ENCODE measurements around the gene MAMDC4.
A peak's percentile ranks its signal among the peaks of the same experiment; 100 is the strongest.

MAMDC4 gene

DNA sequence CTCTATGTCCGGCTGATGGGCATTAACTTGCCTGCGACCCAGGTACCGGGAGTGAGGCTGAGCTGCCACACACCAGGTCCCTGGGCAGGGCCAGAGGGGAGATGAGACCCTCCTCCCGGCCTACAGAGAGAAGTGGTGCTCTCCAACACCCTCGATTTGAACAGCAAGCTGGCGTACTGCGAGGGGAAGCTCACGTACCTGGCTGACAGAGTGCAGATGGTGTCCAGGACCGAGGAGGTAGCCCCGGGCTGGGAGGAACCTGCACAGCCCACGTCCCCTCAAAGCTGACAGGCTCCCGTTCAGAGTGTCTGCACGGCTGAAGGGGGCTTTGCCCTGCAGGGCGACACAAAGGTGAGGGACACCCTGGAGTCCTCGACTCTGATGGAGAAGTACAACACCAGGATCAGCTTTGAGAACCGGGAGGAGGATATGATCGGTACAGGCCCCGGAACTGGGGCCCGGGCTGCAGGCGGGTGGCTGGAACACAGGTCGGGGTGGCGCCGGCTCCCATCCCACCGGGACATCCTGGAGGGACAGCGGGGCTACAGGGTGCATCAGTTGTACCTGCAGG, 45.4 kb upstream of the MAMDC4 start:
- H3K36me3 ChIP-seq, result peaks cover 30% of the 10 kb centered on the region
- TF ChIP-seq, protein P1, sequence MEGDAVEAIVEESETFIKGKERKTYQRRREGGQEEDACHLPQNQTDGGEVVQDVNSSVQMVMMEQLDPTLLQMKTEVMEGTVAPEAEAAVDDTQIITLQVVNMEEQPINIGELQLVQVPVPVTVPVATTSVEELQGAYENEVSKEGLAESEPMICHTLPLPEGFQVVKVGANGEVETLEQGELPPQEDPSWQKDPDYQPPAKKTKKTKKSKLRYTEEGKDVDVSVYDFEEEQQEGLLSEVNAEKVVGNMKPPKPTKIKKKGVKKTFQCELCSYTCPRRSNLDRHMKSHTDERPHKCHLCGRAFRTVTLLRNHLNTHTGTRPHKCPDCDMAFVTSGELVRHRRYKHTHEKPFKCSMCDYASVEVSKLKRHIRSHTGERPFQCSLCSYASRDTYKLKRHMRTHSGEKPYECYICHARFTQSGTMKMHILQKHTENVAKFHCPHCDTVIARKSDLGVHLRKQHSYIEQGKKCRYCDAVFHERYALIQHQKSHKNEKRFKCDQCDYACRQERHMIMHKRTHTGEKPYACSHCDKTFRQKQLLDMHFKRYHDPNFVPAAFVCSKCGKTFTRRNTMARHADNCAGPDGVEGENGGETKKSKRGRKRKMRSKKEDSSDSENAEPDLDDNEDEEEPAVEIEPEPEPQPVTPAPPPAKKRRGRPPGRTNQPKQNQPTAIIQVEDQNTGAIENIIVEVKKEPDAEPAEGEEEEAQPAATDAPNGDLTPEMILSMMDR (IDR thresholded peaks at IDR 0.05; ENCODE audit: low read depth, low read length), result no peak
- no peaks in the 10 kb centered on the region; the same call in none of the 2 replicates for H3K4me1 ChIP-seq
- no peak for DNase-seq
- no peaks in the 10 kb centered on the region for H3K9me3 ChIP-seq
- H3K27me3 ChIP-seq, result no peaks in the 10 kb centered on the region
- peak overlapping the region; percentile 67 for H3K4me3 ChIP-seq (ENCODE audit: low read depth, low read length)

DNA sequence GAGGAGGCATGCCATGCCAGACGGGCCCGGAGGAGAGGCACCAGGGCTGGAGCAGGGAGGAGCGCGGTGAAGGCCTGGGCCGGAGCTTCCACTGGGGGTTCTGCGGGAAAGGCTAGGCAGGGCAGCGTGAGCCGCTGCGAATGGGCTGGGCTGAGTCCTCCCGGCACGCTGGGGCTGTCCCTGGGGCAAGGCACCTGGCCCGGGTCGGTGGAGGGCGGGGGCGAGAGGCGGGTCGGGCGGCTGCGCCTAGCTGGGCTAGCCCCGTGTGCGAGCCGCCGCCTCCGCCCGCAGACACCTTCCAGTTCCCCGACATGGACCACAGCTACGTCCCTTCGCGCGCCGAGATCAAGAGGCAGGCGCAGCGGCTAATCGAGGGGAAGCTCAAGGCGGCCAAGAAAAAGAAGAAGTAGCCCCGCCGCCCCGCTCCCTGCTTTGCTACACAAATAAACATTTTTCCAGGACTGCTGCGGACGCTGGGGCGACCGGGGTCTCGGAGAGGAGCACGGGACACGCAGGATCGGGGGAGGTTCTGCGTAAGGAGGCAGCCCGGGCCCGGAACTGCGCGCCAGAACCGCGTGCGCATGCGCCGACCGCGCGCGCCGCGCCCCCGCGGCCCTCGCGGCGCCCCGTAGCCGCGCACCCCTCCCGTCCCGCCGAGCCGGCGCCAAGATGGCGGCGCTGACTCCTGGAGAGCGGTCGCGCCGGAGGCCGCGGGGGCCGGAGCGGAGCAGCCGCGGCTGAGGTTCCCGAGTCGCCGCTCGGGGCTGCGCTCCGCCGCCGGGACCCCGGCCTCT, 44.7 kb upstream of the MAMDC4 start, which contains the start of gene RABL6:
Gene RABL6, plus strand, starts transcription at position 668 of the 794 bp plus-strand sequence. CDS start 249 bp downstream, outside the sequence.
- H3K4me3 ChIP-seq (ENCODE audit: low read depth, low read length), result peak within 1 kb of the TSS; percentile 67
- peak; percentile 84 for DNase-seq
- no peaks in the 10 kb centered on the region for H3K9me3 ChIP-seq
- H3K36me3 ChIP-seq, result peaks cover 36% of the 10 kb centered on the region
- no peaks in the 10 kb centered on the region for H3K27me3 ChIP-seq
- TF ChIP-seq, protein P1 (IDR thresholded peaks at IDR 0.05; ENCODE audit: low read depth, low read length), result no peak
- H3K4me1 ChIP-seq, result no peaks in the 10 kb centered on the region; the same call in none of the 2 replicates

DNA sequence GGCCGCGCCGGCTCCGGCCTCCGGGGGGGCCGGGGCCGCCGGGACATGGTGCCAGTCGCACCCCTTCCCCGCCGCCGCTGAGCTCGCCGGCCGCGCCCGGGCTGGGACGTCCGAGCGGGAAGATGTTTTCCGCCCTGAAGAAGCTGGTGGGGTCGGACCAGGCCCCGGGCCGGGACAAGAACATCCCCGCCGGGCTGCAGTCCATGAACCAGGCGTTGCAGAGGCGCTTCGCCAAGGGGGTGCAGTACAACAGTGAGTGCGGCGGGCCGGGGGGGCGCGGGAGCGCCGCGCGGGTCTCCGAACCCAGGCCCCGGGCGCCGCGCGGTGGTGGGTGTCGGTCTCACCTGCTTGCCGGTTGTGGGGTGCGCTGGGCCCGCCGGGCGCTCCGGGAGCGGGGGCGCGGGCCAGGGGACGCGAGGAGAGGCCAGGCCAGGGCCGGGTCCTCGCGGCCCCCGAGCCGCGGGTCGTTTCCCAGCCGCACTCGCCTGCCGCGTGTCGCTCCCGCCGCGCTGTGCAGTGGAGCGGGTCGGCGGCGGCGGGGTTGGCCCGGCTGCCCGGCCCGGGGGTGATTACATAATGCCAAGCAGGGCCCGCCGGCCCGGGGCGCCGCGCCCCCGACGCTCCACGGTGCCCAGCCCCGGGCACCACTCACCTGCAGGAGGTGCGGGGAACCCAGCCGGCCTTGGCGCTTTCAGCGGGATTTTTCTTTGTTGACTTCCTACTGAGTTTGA, 43.9 kb upstream of the MAMDC4 start:
- TF ChIP-seq, protein P1 (IDR thresholded peaks at IDR 0.05; ENCODE audit: low read depth, low read length), result no peak
- DNase-seq, result peak; percentile 52
- Histone ChIP-seq H3K9me3 (no peaks in the 10 kb centered on the region), H3K4me3 (ENCODE audit: low read depth, low read length) (peak overlapping the region; percentile 67), H3K4me1 (no peaks in the 10 kb centered on the region; the same call in none of the 2 replicates), H3K27me3 (no peaks in the 10 kb centered on the region), H3K36me3 (peaks cover 44% of the 10 kb centered on the region)

DNA sequence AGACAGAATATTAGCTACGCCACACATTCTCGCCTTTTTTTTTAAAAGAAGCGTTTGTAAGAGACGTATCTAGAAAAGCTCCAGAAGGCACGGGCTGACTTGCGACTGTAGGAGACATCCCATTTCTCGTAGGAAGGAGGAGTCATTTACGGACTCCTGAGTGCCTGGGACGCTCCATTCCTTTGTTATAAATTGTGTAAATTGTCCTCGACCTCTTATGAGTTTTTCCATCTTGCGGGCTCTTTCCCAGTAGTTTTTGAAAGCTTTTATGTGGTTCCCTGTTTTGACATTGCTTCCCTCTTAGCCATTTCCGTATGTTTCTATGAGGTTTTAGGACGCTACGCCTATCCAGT, 43.4 kb upstream of the MAMDC4 start:
- TF ChIP-seq, protein P1 (IDR thresholded peaks at IDR 0.05; ENCODE audit: low read depth, low read length), result no peak
- no peak for DNase-seq
- no peaks in the 10 kb centered on the region for H3K27me3 ChIP-seq
- H3K9me3 ChIP-seq, result no peaks in the 10 kb centered on the region
- peak overlapping the region; percentile 67 for H3K4me3 ChIP-seq (ENCODE audit: low read depth, low read length)
- no peaks in the 10 kb centered on the region; the same call in none of the 2 replicates for H3K4me1 ChIP-seq
- H3K36me3 ChIP-seq, result peaks cover 49% of the 10 kb centered on the region

DNA sequence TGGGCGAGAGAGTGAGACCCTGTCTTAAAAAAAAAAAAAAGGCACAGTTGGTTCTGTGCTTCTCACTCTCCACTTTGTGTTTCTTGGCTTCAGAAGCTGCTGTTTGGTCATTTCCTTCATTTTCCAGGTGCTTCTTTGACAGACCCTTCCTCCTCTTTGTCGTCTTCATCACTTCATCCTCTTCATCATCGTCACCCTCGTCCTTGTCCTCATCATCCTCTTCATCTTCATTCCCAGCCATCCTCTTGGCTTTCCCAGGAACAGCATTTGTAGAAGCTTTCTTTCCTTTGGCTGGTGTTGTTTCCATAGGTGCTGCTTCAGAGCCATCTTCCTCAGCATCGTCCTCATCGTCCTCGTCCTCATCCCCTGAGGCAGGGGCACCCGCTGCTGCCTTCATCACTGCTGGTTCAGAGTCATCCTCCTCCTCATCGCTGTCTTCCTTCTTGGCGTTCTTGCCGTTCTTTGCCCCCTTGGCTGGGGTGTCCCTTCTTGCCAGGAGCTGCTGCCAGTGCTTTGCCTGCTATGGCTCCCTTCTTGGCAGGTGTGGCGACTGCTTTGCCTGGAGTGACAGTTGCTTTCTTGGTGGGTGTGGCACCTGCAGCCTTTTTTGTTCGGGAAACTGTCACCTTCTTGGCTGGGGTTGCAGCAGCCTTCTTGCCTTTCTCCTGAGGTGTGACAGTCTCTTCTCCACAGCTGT, 37.3 kb upstream of the MAMDC4 start:
- no peak overlapping the region for H3K4me3 ChIP-seq (ENCODE audit: low read depth, low read length)
- peaks cover 86% of the 10 kb centered on the region for H3K36me3 ChIP-seq
- DNase-seq, result no peak
- H3K4me1 ChIP-seq, result no peaks in the 10 kb centered on the region; the same call in 1 of the 2 replicates
- no peaks in the 10 kb centered on the region for H3K27me3 ChIP-seq
- no peaks in the 10 kb centered on the region for H3K9me3 ChIP-seq
- TF ChIP-seq, protein P1 (IDR thresholded peaks at IDR 0.05; ENCODE audit: low read depth, low read length), result no peak

Measured in BE2C (cell line).